ENCODE measurements around the gene TMC1. TPM values are rescaled to one million over a fixed set of nuclear protein-coding genes. Genes with fewer than 3 reads are reported as not detected.

The TMC1 gene
- total and polyA plus RNA-seq, 4 experiments from 2014 or later: not detected

DNA sequence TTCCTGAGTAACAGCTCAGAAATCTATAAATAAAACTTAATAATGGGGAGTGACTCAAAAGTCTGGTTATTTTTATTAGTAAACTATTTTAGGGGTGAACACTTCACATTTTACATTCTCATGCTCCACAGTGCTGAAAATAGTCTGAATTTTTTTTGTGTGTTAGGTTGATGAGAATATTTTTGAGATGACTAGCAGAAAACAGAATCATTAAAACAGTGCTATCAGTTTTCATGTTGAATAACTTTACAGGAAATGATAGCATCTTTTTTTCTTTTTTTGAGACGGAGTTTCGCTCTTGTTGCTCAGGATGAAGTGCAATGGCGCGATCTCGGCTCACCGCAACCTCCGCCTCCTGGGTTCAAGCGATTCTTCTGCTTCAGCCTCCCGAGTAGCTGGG, 60.3 kb downstream of the TMC1 start:
- intact Hi-C loops (cut with micrococcal nuclease): no loop called here
- Mint-ChIP-seq H3K36me3 (no peaks in the 10 kb centered on the region), H3K4me1 (peaks cover 11 to 27% (median 13%) of the 10 kb centered on the region in 4 donors), H3K27ac (no peak overlapping the region), H3K4me3 (peak overlapping the region in 6 of 8 donors; percentile 8 to 60 (median 23)), H3K9me3 (peaks cover 0 to 3% (median 0%) of the 10 kb centered on the region in 8 donors), H3K27me3 (no peaks in the 10 kb centered on the region)
- no peaks in the 10 kb centered on the region for H3K36me3 ChIP-seq (ENCODE audit: insufficient read depth, low read length)
- no peak overlapping the region for H3K4me3 ChIP-seq (ENCODE audit: low read length in 2 of 2)
- no peak overlapping the region for H3K27ac ChIP-seq (ENCODE audit: low read depth, low read length)
- DNase-seq: no peak
- CTCF ChIA-PET (ENCODE audit: partially characterized antibody): interaction anchor here (0.8 to 1.9 kb wide), 5 partner anchors 10 to 301 kb away, joined by 3 to 10 read pairs (median 3); no protein-coding TSS in a partner anchor
- no peaks in the 10 kb centered on the region for H3K27me3 ChIP-seq (ENCODE audit: insufficient read depth, low read length)
- peaks cover 8% of the 10 kb centered on the region for H3K4me1 ChIP-seq (ENCODE audit: insufficient read depth, low read length)
- H3K9me3 ChIP-seq (ENCODE audit: control insufficient read depth in 1 of 2, low read length in 2 of 2): no peaks in the 10 kb centered on the region
- POLR2A ChIA-PET (ENCODE audit: partially characterized antibody): interaction anchor here (1.5 to 1.6 kb wide), 2 partner anchors 138 to 217 kb away, joined by 4 to 5 read pairs; partner anchors contain the start of gene ZFAND5

DNA sequence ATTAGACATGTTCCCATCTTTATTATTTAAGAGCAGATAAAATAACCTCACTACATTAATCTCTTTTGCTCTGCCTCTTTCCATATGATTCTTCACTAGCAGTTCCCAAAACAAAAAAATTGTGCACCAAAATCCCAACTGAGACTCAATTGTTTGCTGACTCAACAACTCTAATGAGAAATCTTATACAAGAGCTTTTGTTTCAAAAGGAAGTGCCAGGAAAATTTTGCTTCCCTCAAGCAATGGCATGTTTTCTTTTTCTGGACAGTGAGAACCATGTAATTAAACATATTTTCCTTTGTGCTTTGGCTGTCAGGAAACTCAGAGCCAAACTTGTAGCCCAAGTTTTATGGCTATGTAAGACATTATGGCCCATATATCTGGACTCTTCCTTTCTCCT, 62.0 kb downstream of the TMC1 start:
- Mint-ChIP-seq H3K4me1 (peaks cover 13 to 32% (median 17%) of the 10 kb centered on the region in 4 donors), H3K27ac (no peak overlapping the region), H3K27me3 (no peaks in the 10 kb centered on the region), H3K36me3 (no peaks in the 10 kb centered on the region), H3K9me3 (peaks cover 0 to 3% (median 0%) of the 10 kb centered on the region in 8 donors), H3K4me3 (no peak overlapping the region)
- Histone ChIP-seq H3K36me3 (ENCODE audit: insufficient read depth, low read length) (no peaks in the 10 kb centered on the region), H3K9me3 (ENCODE audit: control insufficient read depth in 1 of 2, low read length in 2 of 2) (no peaks in the 10 kb centered on the region), H3K27me3 (ENCODE audit: insufficient read depth, low read length) (no peaks in the 10 kb centered on the region), H3K4me3 (ENCODE audit: low read length in 2 of 2) (no peak overlapping the region), H3K27ac (ENCODE audit: low read depth, low read length) (no peak overlapping the region), H3K4me1 (ENCODE audit: insufficient read depth, low read length) (peaks cover 10% of the 10 kb centered on the region)
- intact Hi-C loops (cut with micrococcal nuclease): no loop called here
- no peak for DNase-seq
- ChIA-PET POLR2A (ENCODE audit: partially characterized antibody) (no interaction called here), CTCF (ENCODE audit: partially characterized antibody) (interaction anchor here (1.0 to 1.6 kb wide), 3 partner anchors 9 to 302 kb away, joined by 4 to 10 read pairs (median 9); no protein-coding TSS in a partner anchor)

DNA sequence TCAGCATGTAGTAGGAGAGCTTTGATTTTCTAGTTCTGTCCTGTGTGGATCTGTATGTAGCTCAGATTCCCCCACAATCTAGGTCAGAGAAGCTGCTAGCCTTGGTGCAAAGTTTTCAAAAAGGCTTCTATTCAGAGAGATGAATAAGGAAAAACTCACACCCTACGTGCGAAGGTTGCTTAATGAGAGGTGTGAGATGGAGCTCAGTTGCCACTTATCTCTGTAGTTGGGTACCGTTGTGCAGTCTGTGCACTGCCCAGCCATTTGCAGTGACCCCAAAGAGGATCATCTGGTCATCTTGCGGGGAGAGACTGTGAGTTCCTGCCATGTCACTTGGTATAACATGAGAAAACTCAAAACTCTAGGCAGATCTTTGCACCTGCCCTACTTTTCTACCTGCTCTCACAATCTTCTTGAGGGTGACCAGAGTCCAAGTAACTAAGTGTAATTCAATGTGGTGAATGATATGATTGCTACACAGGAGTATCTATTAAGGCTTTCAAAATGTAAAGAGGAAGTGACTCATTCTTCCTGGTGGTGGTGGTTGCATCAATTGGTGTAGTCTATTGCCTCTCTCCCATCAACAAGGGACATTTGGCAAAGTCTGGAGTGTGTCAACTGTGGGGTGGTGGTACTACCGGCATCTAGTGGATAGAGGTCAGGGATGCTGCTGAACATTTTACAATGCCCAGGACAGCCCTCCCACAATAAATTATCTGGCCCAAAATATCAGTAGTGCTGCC, 65.2 kb downstream of the TMC1 start:
- Histone ChIP-seq H3K36me3 (ENCODE audit: insufficient read depth, low read length) (no peaks in the 10 kb centered on the region), H3K4me3 (ENCODE audit: low read length in 2 of 2) (no peak overlapping the region), H3K9me3 (ENCODE audit: control insufficient read depth in 1 of 2, low read length in 2 of 2) (no peaks in the 10 kb centered on the region), H3K4me1 (ENCODE audit: insufficient read depth, low read length) (peaks cover 10% of the 10 kb centered on the region), H3K27me3 (ENCODE audit: insufficient read depth, low read length) (no peaks in the 10 kb centered on the region), H3K27ac (ENCODE audit: low read depth, low read length) (no peak overlapping the region)
- ChIA-PET POLR2A (ENCODE audit: partially characterized antibody) (interaction anchor here (1.0 to 2.3 kb wide), 4 partner anchors 59 to 791 kb away, joined by 3 to 17 read pairs (median 6); partner anchors contain the start of gene ZFAND5), CTCF (ENCODE audit: partially characterized antibody) (interaction anchor here (1.0 to 17.6 kb wide), 6 partner anchors 9 to 309 kb away, joined by 3 to 368 read pairs (median 6); partner anchors contain the start of gene ZFAND5)
- intact Hi-C loops (cut with micrococcal nuclease): loop anchor here (1.0 to 2.0 kb wide), 2 partner anchors 59 to 144 kb away; no protein-coding TSS in a partner anchor
- Mint-ChIP-seq H3K27me3 (no peaks in the 10 kb centered on the region), H3K36me3 (no peaks in the 10 kb centered on the region), H3K9me3 (peaks cover 0 to 3% (median 0%) of the 10 kb centered on the region in 8 donors), H3K4me1 (peaks cover 15 to 27% (median 17%) of the 10 kb centered on the region in 4 donors), H3K27ac (peak overlapping the region; percentile 19 to 81 (median 73)), H3K4me3 (peak overlapping the region in 7 of 8 donors; percentile 6 to 65 (median 26))
- DNase-seq: peak; percentile 23 to 68 (median 29)

DNA sequence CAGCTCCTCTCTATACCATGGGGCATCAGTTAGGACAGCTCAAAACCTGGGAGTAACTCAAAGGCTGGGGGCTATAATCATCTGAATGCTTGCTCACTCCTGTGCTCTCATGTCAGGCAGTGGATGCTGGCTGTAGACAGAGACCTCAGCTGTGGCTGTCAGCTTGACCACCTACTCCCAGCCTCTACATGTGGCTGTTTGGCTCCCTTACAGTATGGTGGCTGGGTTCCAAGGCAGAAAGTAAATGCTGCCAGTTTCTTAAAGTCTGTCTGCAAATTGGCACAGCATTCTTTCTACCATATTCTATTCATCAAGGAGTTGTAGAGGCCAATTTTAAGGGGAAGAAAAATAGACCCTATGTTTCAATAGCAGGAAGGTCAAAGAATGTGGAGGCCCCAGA, 66.9 kb downstream of the TMC1 start:
- no peak overlapping the region for H3K4me3 Mint-ChIP-seq
- CTCF ChIA-PET (ENCODE audit: partially characterized antibody): interaction anchor here (1.0 to 17.6 kb wide), 5 partner anchors 8 to 311 kb away, joined by 3 to 368 read pairs (median 5); partner anchors contain the start of gene ZFAND5
- Histone ChIP-seq H3K27me3 (ENCODE audit: insufficient read depth, low read length) (no peaks in the 10 kb centered on the region), H3K4me3 (ENCODE audit: low read length in 2 of 2) (no peak overlapping the region), H3K27ac (ENCODE audit: low read depth, low read length) (no peak overlapping the region), H3K4me1 (ENCODE audit: insufficient read depth, low read length) (peaks cover 10% of the 10 kb centered on the region), H3K36me3 (ENCODE audit: insufficient read depth, low read length) (no peaks in the 10 kb centered on the region), H3K9me3 (ENCODE audit: control insufficient read depth in 1 of 2, low read length in 2 of 2) (no peaks in the 10 kb centered on the region)
- no peaks in the 10 kb centered on the region for H3K36me3 Mint-ChIP-seq
- H3K27ac Mint-ChIP-seq: no peak overlapping the region
- H3K27me3 Mint-ChIP-seq: peaks cover 2 to 3% of the 10 kb centered on the region in 2 donors
- intact Hi-C loops (cut with micrococcal nuclease): no loop called here
- POLR2A ChIA-PET (ENCODE audit: partially characterized antibody): interaction anchor here (1.2 to 2.7 kb wide), 6 partner anchors 62 to 564 kb away, joined by 3 to 16 read pairs (median 4); partner anchors contain the start of gene ZFAND5
- peaks cover 17 to 32% (median 19%) of the 10 kb centered on the region in 4 donors for H3K4me1 Mint-ChIP-seq
- DNase-seq: no peak
- H3K9me3 Mint-ChIP-seq: peaks cover 0 to 3% (median 0%) of the 10 kb centered on the region in 8 donors

DNA sequence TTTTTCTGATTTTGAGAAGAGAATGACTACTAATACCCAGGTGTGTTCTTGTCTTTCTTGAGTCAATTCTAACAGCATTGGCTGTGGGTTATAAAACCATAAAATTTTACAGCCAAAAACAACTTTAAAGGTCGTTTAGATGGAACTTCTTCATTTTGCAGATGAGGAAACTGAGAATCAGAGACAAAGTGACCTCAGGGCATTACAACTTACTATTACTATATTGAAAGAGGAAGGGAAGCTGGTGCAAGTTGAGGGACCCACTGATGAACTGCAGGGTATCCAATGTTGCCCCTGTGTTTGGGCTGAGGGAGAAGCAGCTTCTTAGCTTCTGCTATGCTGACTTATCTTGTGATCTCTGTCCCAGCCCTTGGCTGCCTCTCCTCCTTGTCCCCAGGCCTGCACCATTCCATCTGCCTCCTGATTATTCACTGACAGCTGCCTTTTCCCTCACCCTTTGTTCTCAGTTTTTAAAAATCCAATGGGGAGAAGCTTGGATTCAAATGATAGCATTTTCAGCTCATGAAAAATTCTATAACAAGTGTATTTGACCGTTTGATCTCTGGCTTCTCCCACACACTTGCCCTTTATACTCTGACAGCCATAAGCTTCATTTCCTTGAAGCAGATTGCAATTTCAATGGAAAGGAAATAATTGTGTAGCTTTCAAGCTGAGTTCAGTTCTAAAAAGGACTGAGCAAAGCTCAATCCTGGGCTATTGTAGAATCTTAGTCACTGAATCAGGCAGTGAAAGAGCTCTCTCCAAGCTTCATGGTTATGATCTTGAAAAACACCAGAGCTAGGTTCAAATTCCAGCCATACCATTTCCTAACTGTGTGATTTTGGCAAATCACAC, 68.5 kb downstream of the TMC1 start:
- POLR2A ChIA-PET (ENCODE audit: partially characterized antibody): interaction anchor here (1.2 to 2.7 kb wide), 3 partner anchors 225 to 297 kb away, joined by 3 to 16 read pairs (median 7); partner anchors contain the start of gene ZFAND5

DNA sequence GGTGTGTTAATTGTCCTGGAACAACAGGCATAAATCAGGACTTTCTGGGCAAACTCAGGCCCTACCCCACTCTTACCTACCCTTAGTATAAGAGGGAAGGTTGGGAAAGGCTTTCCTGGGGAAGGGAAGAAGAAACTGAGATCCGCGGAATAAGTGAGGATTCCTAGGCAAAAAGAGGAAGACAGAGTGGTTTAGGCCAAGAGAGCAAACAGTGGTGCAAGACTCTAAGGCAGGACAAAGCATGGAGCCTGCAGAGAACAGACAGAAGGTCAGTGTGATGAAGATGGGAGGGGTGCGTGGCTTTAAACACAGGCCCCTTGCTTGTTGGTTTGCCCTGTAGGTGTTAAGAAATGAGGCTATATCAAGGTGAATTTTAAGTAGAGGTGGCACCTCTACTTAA, 69.4 kb downstream of the TMC1 start:
- ChIA-PET CTCF (ENCODE audit: partially characterized antibody) (interaction anchor here (1.0 to 17.6 kb wide), 5 partner anchors 10 to 313 kb away, joined by 3 to 368 read pairs (median 10); partner anchors contain the start of gene ZFAND5), POLR2A (ENCODE audit: partially characterized antibody) (no interaction called here)
- Mint-ChIP-seq H3K36me3 (no peaks in the 10 kb centered on the region), H3K27me3 (peaks cover 2 to 3% of the 10 kb centered on the region in 2 donors), H3K4me1 (peaks cover 11 to 20% (median 15%) of the 10 kb centered on the region in 4 donors), H3K9me3 (no peaks in the 10 kb centered on the region), H3K27ac (peak overlapping the region in 1 of 7 donors; percentile 12), H3K4me3 (no peak overlapping the region)
- intact Hi-C loops (cut with micrococcal nuclease): loop anchor here (5.0 to 10.0 kb wide), 2 partner anchors 234 to 431 kb away; no protein-coding TSS in a partner anchor
- no peaks in the 10 kb centered on the region for H3K36me3 ChIP-seq (ENCODE audit: insufficient read depth, low read length)
- H3K9me3 ChIP-seq (ENCODE audit: control insufficient read depth in 1 of 2, low read length in 2 of 2): no peaks in the 10 kb centered on the region
- no peaks in the 10 kb centered on the region for H3K27me3 ChIP-seq (ENCODE audit: insufficient read depth, low read length)
- no peak overlapping the region for H3K27ac ChIP-seq (ENCODE audit: low read depth, low read length)
- DNase-seq: no peak
- no peak overlapping the region for H3K4me3 ChIP-seq (ENCODE audit: low read length in 2 of 2)
- peaks cover 10% of the 10 kb centered on the region for H3K4me1 ChIP-seq (ENCODE audit: insufficient read depth, low read length)

More for the DNA sequence above, 68.5 kb downstream of the TMC1 start:
- Histone ChIP-seq H3K9me3 (ENCODE audit: control insufficient read depth in 1 of 2, low read length in 2 of 2) (no peaks in the 10 kb centered on the region), H3K4me3 (ENCODE audit: low read length in 2 of 2) (no peak overlapping the region), H3K4me1 (ENCODE audit: insufficient read depth, low read length) (peaks cover 10% of the 10 kb centered on the region), H3K27me3 (ENCODE audit: insufficient read depth, low read length) (no peaks in the 10 kb centered on the region), H3K27ac (ENCODE audit: low read depth, low read length) (no peak overlapping the region), H3K36me3 (ENCODE audit: insufficient read depth, low read length) (no peaks in the 10 kb centered on the region)
- Mint-ChIP-seq H3K4me1 (peaks cover 17 to 26% (median 19%) of the 10 kb centered on the region in 4 donors), H3K27me3 (peaks cover 2 to 3% of the 10 kb centered on the region in 2 donors), H3K4me3 (no peak overlapping the region), H3K9me3 (peaks cover 0 to 3% (median 0%) of the 10 kb centered on the region in 8 donors), H3K27ac (peak overlapping the region in 1 of 7 donors; percentile 44), H3K36me3 (no peaks in the 10 kb centered on the region)
- intact Hi-C loops (cut with micrococcal nuclease): loop anchor here (5.0 to 10.0 kb wide), 2 partner anchors 235 to 432 kb away; no protein-coding TSS in a partner anchor
- CTCF ChIA-PET (ENCODE audit: partially characterized antibody): interaction anchor here (0.7 to 17.6 kb wide), 13 partner anchors 11 to 312 kb away, joined by 3 to 368 read pairs (median 4); partner anchors contain the start of gene ZFAND5
- no peak for DNase-seq

All from CD4-positive, alpha-beta memory T cell (primary cell).